HepG2 (cell line): ENCODE data around the gene DENND5A.

ENCODE experiments used
- CENPBD1 ChIP-seq: sonication (generic); formaldehyde crosslinking; IDR thresholded peaks from 2 replicates; pipeline ENCODE4 v1.8.0; 2022; ENCODE audit warnings: missing genetic modification reagents, low read depth, mild to moderate bottlenecking, borderline replicate concordance
- CTCF ChIP-seq: sonication (generic); formaldehyde crosslinking; IDR thresholded peaks from 2 replicates; pipeline ENCODE4 v1.5.0; 2020; ENCODE audit warnings: mild to moderate bottlenecking, missing genetic modification reagents, moderate library complexity
- HMGXB3 ChIP-seq: sonication (generic); formaldehyde crosslinking; IDR thresholded peaks from 2 replicates; pipeline ENCODE4 v1.4.0; 2020; ENCODE audit warnings: missing genetic modification reagents, borderline replicate concordance
- HOXA5 ChIP-seq: sonication (generic); formaldehyde crosslinking; IDR thresholded peaks from 2 replicates; pipeline ENCODE4 v1.4.0; 2020; ENCODE audit warnings: missing genetic modification reagents
- KDM6A ChIP-seq: IDR thresholded peaks from 2 replicates; pipeline ENCODE4 v1.6.1; 2016; ENCODE audit warnings: low read depth
- RFX1 ChIP-seq: fragments of 450-650 bp; IDR thresholded peaks from 2 replicates; pipeline ENCODE4 v1.6.1; 2017
- ZBTB2 ChIP-seq: sonication (generic); formaldehyde crosslinking; IDR thresholded peaks from 2 replicates; pipeline ENCODE4 v1.8.0; 2022; ENCODE audit warnings: low read depth, missing genetic modification reagents
- ZNF318 ChIP-seq: sonication (generic); formaldehyde crosslinking; IDR thresholded peaks from 2 replicates; pipeline ENCODE4 v1.4.0; 2020; ENCODE audit warnings: mild to moderate bottlenecking, missing genetic modification reagents

GRCh38 chr11:9276571-9276970 lies 11.4 kb upstream of the DENND5A start:
- TF ChIP-seq CTCF (CRISPR knock-in tag): peak; percentile 30; the same call in 1 of the 2 replicates
- TF ChIP-seq HMGXB3 (CRISPR knock-in tag): no peak
- TF ChIP-seq KDM6A (CRISPR knock-in tag): no peak
- no peak for TF ChIP-seq CENPBD1 (CRISPR knock-in tag)
- no peak for TF ChIP-seq RFX1
- TF ChIP-seq HOXA5 (CRISPR knock-in tag): no peak
- TF ChIP-seq ZNF318 (CRISPR knock-in tag): no peak
- TF ChIP-seq ZBTB2 (CRISPR knock-in tag): no peak
